ENCODE data around the gene TMEM150A. TPM values are rescaled to one million over a fixed set of nuclear protein-coding genes. Genes with fewer than 3 reads are reported as not detected.
"Not testable (repeated sequence)": the region's sequence is repeated elsewhere in the genome, so short reads cannot be mapped to it uniquely, and the experiment has no call there.

Gene TMEM150A
- total RNA-seq, 4 donors from 2014 or later: 6.3 to 15.8 (median 7.4) TPM

GRCh38 chr2:85560812-85561279 lies 41.7 kb downstream of the TMEM150A start:
- H3K36me3 ChIP-seq: peaks cover 5 to 36% (median 8%) of the 10 kb centered on the region in 3 donors
- H3K27me3 ChIP-seq: no peaks in the 10 kb centered on the region
- H3K4me1 ChIP-seq: peaks cover 16 to 29% (median 16%) of the 10 kb centered on the region in 3 donors
- peak overlapping the region; percentile 83 to 91 (median 90) for H3K27ac ChIP-seq
- intact Hi-C loops (cut with DNase I): no loop called here
- H3K4me3 ChIP-seq: peak overlapping the region; percentile 57 to 91 (median 78)
- WGBS, 2 donors: 3 to 7% methylated on average over 9 to 11 of the region's 14 CpGs
- TF ChIP-seq POLR2A (IDR thresholded peaks at IDR 0.05) (no peak), CTCF (IDR thresholded peaks at IDR 0.05) (no peak)
- DNase-seq: no peak
- no peaks in the 10 kb centered on the region for H3K9me3 ChIP-seq

GRCh38 chr2:85560403-85560726 lies 42.1 kb downstream of the TMEM150A start:
- 75 to 77% methylated on average over 11 to 12 of the region's 12 CpGs for WGBS, 2 donors
- H3K9me3 ChIP-seq; DNase-seq; intact Hi-C loops (cut with DNase I); H3K27me3 ChIP-seq: not testable (repeated sequence)
- peaks cover 16 to 29% (median 16%) of the 10 kb centered on the region in 3 donors for H3K4me1 ChIP-seq
- H3K4me3 ChIP-seq: peak overlapping the region in 3 of 4 donors; percentile 72 to 91 (median 84)
- H3K27ac ChIP-seq: peak overlapping the region in 3 of 4 donors; percentile 83 to 91 (median 89)
- H3K36me3 ChIP-seq: peaks cover 5 to 40% (median 8%) of the 10 kb centered on the region in 3 donors

GRCh38 chr2:85558160-85558559 lies 44.3 kb downstream of the TMEM150A start:
- Histone ChIP-seq H3K4me3 (no peak overlapping the region), H3K36me3 (peaks cover 13 to 62% (median 23%) of the 10 kb centered on the region in 3 donors)
- no peak for DNase-seq

GRCh38 chr2:85557130-85557529 lies 45.4 kb downstream of the TMEM150A start:
- Histone ChIP-seq H3K4me3 (no peak overlapping the region), H3K36me3 (peaks cover 21 to 73% (median 31%) of the 10 kb centered on the region in 3 donors), H3K27me3 (no peaks in the 10 kb centered on the region), H3K27ac (no peak overlapping the region), H3K9me3 (no peaks in the 10 kb centered on the region), H3K4me1 (peaks cover 15 to 30% (median 16%) of the 10 kb centered on the region in 3 donors)
- 94 to 95% methylated on average over 5 of the region's 5 CpGs for WGBS, 2 donors
- TF ChIP-seq POLR2A (IDR thresholded peaks at IDR 0.05): no peak
- TF ChIP-seq CTCF (IDR thresholded peaks at IDR 0.05): no peak
- no peak for DNase-seq
- intact Hi-C loops (cut with DNase I): no loop called here

More at GRCh38 chr2:85558160-85558559, 44.3 kb downstream of the TMEM150A start:
- 93 to 100% methylated on average over 1 of the region's 1 CpG for WGBS, 2 donors
- no peak for TF ChIP-seq CTCF (IDR thresholded peaks at IDR 0.05)
- TF ChIP-seq POLR2A (IDR thresholded peaks at IDR 0.05): no peak
- Histone ChIP-seq H3K27ac (no peak overlapping the region), H3K4me1 (peaks cover 16 to 29% (median 16%) of the 10 kb centered on the region in 3 donors), H3K27me3 (no peaks in the 10 kb centered on the region), H3K9me3 (no peaks in the 10 kb centered on the region)
- intact Hi-C loops (cut with DNase I): no loop called here

GRCh38 chr2:85554980-85555612 lies 47.4 kb downstream of the TMEM150A start:
- intact Hi-C loops (cut with DNase I): no loop called here
- no peak overlapping the region for H3K4me3 ChIP-seq
- H3K27me3 ChIP-seq: no peaks in the 10 kb centered on the region
- H3K27ac ChIP-seq: no peak overlapping the region
- H3K9me3 ChIP-seq: no peaks in the 10 kb centered on the region
- H3K36me3 ChIP-seq: peaks cover 21 to 91% (median 31%) of the 10 kb centered on the region in 3 donors
- DNase-seq: no peak
- peaks cover 6 to 22% (median 7%) of the 10 kb centered on the region in 3 donors for H3K4me1 ChIP-seq
- no peak for TF ChIP-seq POLR2A (IDR thresholded peaks at IDR 0.05)
- TF ChIP-seq CTCF (IDR thresholded peaks at IDR 0.05): no peak
- 83 to 97% methylated on average over 3 of the region's 3 CpGs for WGBS, 2 donors

Measured in esophagus squamous epithelium (tissue), 5 donors.